ENCODE measurements around the gene TRPT1.

Gene TRPT1, protein sequence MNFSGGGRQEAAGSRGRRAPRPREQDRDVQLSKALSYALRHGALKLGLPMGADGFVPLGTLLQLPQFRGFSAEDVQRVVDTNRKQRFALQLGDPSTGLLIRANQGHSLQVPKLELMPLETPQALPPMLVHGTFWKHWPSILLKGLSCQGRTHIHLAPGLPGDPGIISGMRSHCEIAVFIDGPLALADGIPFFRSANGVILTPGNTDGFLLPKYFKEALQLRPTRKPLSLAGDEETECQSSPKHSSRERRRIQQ

GRCh38 chr11:64225608-64226506, at the start of gene TRPT1, which contains the start of gene NUDT22:
Gene TRPT1 (minus strand): TSS chr11:64226186. CDS start chr11:64225860, 326 bp downstream.
Gene NUDT22 (plus strand): TSS chr11:64226274. CDS start chr11:64226653, 379 bp downstream.
- DNase-seq: peak; percentile 98

- DNase-seq: no peak
These were observed 49.2 kb upstream of the TRPT1 start for GRCh38 chr11:64275031-64275800.

- DNase-seq: peak; percentile 99
These were observed 43.7 kb upstream of the TRPT1 start for GRCh38 chr11:64269540-64270220.

GRCh38 chr11:64268893-64269539, 43.0 kb upstream of the TRPT1 start:
- peak; percentile 76 for DNase-seq

GRCh38 chr11:64268025-64268892, 42.3 kb upstream of the TRPT1 start:
- no peak for DNase-seq

DNA sequence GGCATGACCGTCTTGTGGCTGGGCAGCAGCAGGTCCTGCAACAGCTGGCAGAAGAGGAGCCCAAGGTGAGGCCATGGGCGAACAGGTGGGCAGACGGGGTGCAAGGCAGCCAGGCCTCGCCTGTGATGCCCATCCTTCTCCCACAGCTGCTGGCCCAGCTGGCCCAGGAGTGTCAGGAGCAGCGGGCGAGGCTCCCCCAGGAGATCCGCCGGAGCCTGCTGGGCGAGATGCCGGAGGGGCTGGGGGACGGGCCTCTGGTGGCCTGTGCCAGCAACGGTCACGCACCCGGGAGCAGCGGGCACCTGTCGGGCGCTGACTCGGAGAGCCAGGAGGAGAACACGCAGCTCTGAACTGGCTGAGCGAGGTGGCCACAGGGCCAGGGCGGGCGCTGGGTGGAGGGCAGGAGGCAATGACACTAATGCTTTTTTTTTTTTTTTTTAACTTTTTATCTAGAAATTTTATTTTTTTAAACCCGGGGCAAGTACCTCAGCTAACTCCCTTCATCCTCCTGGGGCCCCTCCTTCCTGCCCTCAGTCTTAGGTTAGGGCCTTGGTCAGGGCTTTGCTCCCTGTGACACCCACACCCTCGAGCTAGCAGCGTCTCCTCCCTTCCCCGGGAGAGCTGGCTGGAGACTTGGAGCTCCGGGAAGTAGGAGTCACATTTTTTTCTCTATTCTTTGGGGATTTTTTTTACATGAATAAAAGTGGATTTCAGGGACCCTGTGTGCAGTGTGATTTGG, 41.4 kb upstream of the TRPT1 start:
- no peak for DNase-seq

GRCh38 chr11:64266339-64266738, 40.4 kb upstream of the TRPT1 start:
- DNase-seq: no peak

- no peak for DNase-seq
These were observed 39.5 kb upstream of the TRPT1 start for GRCh38 chr11:64265176-64266160.

DNA sequence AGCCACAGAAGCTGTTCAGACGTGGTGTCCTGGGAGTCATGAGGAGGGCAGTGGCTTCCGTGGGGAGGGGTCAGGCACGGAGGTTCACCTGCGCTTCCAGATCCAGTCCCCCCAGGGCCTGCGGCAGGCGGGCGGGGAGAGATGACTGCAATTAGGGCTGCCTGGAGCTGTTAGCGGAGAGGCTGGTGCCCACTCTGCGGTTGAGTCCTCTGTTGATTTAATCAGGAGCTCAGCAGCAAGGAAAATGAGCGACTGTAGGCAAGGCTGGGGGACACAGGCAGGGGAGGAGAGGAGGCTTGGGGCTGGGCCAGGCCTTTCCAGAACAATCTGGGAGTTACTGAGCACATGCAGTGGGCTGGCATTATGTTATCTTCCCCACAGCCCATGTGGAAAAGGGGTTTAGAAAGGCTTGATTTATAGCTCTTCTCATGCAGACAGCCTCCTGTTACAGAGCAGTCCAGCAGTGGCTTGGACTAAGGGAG, 38.4 kb upstream of the TRPT1 start:
- DNase-seq: no peak

DNA sequence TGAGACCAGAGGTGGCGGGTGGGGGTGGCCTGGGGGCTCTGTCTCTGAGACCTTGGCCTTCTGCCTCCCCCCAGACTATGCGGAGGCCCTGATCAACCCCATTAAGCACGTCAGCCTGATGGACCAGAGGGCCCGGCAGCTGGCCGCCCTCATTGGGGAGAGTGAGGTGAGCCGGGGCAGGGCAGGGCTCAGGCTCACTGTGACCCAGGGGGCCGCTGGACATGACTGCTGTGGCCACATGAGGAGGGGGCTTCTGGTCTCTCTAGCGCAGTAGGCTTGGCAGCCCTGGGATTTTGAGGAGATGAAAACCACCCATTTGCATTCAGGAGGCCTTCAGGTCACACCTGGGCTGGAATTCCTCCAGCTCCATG, 37.9 kb upstream of the TRPT1 start:
- no peak for DNase-seq

DNA sequence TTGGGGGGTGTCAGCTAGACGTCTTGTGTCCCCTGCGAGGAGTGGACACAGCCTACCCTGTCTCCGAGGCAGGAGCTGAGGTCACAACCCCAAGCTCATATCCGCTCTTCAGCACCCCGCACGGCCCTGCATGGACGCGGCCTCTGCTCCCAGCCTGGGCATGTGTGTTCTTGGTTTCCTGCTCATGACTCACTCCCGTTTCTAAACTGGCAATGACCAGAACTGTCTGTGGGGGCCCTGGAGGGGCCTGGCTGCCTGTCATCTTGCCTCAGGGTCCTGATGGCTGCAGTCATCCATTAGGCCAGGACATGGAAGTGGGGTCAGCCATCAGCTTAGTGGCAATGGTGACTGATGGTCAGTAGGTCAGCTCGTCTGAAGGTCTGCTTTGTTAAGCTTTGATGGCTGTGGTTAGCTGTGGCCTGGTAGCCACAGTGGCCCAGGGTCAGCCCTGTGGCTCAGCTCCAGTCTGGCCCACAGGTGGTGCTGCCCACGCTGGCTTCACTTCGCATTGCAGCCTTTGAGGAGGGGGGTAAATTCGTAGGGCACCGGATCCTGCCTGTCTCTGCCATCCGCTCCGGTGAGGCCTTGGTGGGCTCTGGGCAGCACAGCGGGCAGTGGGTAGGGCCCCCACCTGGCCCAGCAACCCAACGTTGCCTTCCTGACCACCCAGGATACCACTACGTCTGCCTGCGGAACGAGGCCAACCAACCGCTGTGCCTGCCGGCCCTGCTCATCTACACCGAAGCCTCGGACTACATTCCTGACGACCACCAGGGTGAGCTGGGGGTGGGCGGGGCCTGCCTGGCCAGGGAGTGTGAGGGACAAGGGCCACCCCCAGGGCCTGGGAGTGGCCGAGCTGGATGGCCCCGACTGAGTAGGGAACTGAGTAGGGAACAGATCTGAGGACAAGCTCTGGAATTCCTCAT, 37.3 kb upstream of the TRPT1 start:
- DNase-seq: no peak

DNA sequence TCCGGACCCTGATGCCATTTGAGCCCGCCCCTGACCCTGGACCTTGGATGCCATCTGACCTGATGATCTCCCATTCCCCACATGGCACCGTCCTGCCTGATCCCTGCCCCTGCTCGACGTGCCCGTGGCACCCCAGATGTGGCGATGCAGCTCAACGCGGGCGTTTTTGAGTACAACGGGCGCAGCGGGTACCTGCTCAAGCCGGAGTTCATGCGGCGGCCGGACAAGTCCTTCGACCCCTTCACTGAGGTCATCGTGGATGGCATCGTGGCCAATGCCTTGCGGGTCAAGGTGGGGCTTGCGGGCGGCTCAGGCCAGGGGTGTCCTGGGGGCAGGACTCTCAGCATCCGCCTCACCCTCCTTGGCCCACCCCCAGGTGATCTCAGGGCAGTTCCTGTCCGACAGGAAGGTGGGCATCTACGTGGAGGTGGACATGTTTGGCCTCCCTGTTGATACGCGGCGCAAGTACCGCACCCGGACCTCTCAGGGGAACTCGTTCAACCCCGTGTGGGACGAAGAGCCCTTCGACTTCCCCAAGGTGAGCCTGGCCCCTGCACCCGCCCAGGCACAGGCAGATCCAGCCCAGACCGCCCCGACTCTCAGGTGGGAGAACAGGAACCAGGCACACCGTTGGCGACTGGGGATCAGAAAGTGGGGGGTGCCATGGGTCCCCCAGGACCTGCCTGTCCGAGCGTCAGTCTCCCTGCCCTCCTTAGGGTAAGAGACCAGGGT, 36.5 kb upstream of the TRPT1 start:
- DNase-seq: no peak

GRCh38 chr11:64261556-64262080, 35.6 kb upstream of the TRPT1 start:
- no peak for DNase-seq

- no peak for DNase-seq
These were observed 34.2 kb upstream of the TRPT1 start for GRCh38 chr11:64260147-64260708.

DNA sequence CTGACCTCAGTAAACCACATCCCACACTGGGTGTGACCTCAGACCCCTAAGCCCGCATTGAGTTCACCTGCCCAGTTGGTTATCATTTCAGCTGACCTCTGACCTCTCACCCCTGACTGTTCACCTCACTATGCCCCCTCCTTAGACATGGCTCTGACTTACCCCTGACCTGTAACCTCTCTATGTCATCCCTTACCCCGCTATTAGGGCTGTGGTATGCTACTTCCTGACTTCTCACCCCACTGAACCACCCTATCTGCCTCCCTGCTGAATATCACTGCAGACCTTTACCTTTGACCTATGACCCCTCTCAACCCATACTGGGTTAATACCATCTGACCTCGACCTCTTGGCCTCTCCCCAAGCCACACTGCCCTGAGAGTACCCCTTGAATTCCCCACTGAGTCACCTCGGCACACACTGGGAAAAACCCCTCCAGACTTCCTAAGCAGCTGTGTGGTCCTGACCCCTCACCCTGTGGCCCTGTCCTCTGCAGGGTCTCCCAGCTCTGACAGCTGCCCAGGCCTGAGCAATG, 33.6 kb upstream of the TRPT1 start:
- no peak for DNase-seq

DNA sequence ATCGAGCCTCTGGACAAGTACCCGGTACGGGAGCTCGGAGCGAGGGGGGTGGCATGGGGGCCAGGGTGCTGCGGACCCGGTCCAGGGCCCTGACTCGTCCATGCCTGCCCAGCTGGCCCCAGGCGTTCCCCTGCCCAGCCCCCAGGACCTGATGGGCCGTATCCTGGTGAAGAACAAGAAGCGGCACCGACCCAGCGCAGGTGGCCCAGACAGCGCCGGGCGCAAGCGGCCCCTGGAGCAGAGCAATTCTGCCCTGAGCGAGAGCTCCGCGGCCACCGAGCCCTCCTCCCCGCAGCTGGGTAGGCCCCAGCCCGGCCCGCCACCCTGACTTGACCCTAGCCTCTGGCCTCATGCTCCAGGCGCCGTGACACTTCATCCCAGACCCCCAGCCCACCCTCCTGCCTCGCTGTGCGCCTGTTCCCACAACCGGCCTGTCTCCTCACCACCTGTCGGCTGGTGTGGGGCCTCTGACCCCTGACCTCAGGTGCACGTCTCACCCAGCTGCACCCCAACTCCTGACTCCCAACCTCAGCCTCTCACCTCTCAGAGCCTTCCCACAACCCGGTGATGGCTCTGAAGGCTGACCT, 33.1 kb upstream of the TRPT1 start:
- no peak for DNase-seq

All from stimulated activated CD8-positive, alpha-beta memory T cell treated with anti-CD3 and anti-CD28 coated beads, Interleukin-4, amount 100 ng/mL, for 48 hours (primary cell).